Brain microvascular endothelial cell (primary cell): ENCODE measurements around the gene ECPAS.

Experiments used
- DNase-seq: peaks from one replicate; pipeline ENCODE4 v3.0.0-alpha.2; 2020
- H3K27ac ChIP-seq: fragments of 250-450 bp; sonication (Bioruptor Pico); 2 replicates; pipeline ENCODE4 v1.5.1; 2020; ENCODE audit warnings: mild to moderate bottlenecking, moderate library complexity
- H3K27me3 ChIP-seq: fragments of 250-450 bp; sonication (Bioruptor Pico); replicated peaks from 2 replicates; pipeline ENCODE4 v1.5.1; 2020; ENCODE audit warnings: mild to moderate bottlenecking
- H3K36me3 ChIP-seq: fragments of 250-450 bp; sonication (Bioruptor Pico); replicated peaks from 2 replicates; pipeline ENCODE4 v1.5.1; 2020; ENCODE audit warnings: mild to moderate bottlenecking
- H3K4me3 ChIP-seq: 2 replicates; pipeline ENCODE4 v1.5.1; 2011; ENCODE audit warnings: low read depth, mild to moderate bottlenecking, control low read depth, low read length, moderate library complexity
- CTCF ChIP-seq: IDR thresholded peaks from 2 replicates; pipeline ENCODE4 v1.5.1; 2011; ENCODE audit warnings: low read depth, mild to moderate bottlenecking, moderate library complexity, low read length, control low read depth, inconsistent platforms; ENCODE audit errors: missing control alignments
- in situ Hi-C: cut with HindIII; loops from 2 replicates; pipeline ENCODE4 v1.10.0; 2017; ENCODE audit warnings: low sequenced_read_pairs, low pct_ligation_motif_present

The ECPAS gene

GRCh38 chr9:111366978-111367377 lies 117.2 kb downstream of the ECPAS start:
- in situ Hi-C loops, result no loop called here
- no peak for TF ChIP-seq CTCF
- Histone ChIP-seq H3K27ac (no peak overlapping the region), H3K4me3 (no peak overlapping the region), H3K27me3 (no peaks in the 10 kb centered on the region), H3K36me3 (peaks cover 71% of the 10 kb centered on the region)
- DNase-seq, result no peak

DNA sequence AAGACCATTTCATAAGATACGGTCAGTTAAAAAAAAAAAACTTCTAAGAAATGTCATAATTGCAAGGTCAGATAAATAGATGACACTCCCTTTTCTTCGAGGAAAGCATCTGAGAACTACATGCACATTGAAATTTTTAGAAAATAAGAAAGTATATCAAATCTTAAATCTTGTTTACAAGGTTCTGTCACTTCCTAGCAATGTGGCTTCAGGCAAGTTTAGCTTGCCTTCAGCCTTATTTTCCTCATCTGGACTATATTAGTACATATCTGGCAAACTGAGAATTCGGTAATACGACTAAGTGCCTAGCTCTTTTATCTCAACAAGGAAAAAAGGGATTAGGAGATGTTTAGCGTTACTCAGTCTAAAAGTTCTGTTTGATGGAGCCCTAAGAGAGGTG lies 121.7 kb downstream of the ECPAS start:
- no peak overlapping the region for H3K27ac ChIP-seq
- no peak for DNase-seq
- no peak for TF ChIP-seq CTCF
- in situ Hi-C loops, result no loop called here
- H3K27me3 ChIP-seq, result no peaks in the 10 kb centered on the region
- H3K36me3 ChIP-seq, result peaks cover 37% of the 10 kb centered on the region
- H3K4me3 ChIP-seq, result no peak overlapping the region

- in situ Hi-C loops, result no loop called here
- Histone ChIP-seq H3K36me3 (peaks cover 31% of the 10 kb centered on the region), H3K27me3 (no peaks in the 10 kb centered on the region), H3K4me3 (no peak overlapping the region), H3K27ac (no peak overlapping the region)
- TF ChIP-seq CTCF, result no peak
- no peak for DNase-seq
Measured at GRCh38 chr9:111360881-111361280, 123.3 kb downstream of the ECPAS start.

- no peak for TF ChIP-seq CTCF
- H3K4me3 ChIP-seq, result peak overlapping the region; percentile 28
- peaks cover 6% of the 10 kb centered on the region for H3K36me3 ChIP-seq
- DNase-seq, result peak; percentile 71
- peak overlapping the region; percentile 69 for H3K27ac ChIP-seq
- H3K27me3 ChIP-seq, result no peaks in the 10 kb centered on the region
- in situ Hi-C loops, result no loop called here
Measured at GRCh38 chr9:111356481-111357244, 127.5 kb downstream of the ECPAS start.

DNA sequence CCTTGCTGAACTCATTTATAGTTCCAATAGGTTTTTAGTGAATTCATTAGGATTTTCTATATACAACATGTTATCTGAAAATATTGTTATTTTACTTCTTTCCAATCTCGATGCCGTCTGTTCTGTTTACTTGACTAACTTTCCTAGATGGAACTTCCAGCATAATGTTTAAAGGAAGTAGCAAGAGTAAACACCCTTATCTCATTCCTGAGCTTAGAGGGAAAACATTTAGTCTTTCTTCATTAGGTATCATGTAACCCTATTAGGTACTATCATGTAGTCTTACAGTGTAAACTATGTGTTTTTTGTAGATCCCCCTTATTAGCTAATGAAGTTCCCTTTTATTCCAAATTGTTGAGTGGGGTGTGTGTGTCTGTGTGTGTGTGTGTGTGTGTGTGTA lies 131.6 kb downstream of the ECPAS start:
- Histone ChIP-seq H3K27ac (no peak overlapping the region), H3K4me3 (no peak overlapping the region), H3K36me3 (no peaks in the 10 kb centered on the region), H3K27me3 (no peaks in the 10 kb centered on the region)
- in situ Hi-C loops, result no loop called here
- DNase-seq, result no peak
- TF ChIP-seq CTCF, result no peak

DNA sequence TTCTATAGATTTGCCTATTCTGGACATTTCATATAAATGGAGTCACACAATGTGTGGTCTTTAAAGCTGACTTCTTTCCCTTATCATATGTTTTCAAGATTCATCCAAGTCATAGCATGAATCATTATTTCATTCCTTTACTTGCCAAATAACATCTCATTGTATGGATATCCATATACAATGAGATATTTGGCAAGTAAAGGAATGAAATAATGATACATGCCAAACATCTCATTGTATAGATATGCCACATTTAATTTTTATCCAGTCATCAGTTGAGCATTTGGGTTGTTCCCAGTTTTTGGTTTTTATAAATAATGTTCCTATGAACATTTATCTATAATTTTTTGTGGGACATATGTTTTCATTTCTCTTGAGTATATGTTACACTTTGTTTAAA lies 133.6 kb downstream of the ECPAS start:
- in situ Hi-C loops, result no loop called here

More for the DNA sequence above, 133.6 kb downstream of the ECPAS start:
- H3K27me3 ChIP-seq, result no peaks in the 10 kb centered on the region
- no peak overlapping the region for H3K27ac ChIP-seq
- no peaks in the 10 kb centered on the region for H3K36me3 ChIP-seq
- H3K4me3 ChIP-seq, result no peak overlapping the region
- no peak for TF ChIP-seq CTCF
- DNase-seq, result no peak
